Measurements from ENCODE around the gene CEACAM6.

Gene CEACAM6

DNA sequence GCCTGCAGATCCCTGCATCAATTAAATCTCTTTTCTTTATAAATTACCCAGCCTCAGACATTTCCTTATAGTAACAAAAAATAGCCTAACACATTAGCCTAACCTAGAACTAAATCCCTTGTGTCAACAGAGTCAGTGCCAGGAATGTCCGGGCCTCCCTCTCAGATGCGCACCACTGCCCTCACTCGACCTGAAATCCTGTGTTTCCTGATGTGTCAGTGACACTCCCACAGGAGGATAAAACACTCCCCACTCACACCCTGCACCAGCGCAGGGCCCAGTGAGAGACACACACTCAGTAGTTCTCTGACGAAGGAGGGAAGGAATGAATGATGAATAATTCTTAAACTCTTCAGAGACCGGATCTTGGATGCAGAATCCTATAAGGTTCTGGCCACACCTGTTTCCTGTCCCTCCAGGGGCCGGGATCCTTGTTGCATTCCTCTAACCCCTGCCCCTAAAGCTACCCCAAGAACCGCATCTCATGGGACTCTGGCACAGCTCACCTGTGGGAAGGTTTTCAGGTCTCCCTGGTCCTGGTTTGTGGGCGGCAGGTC, 44.2 kb downstream of the CEACAM6 start:
- TF ChIP-seq ZFX (IDR thresholded peaks at IDR 0.05; ENCODE audit: borderline replicate concordance): no peak
- TF ChIP-seq, protein P1, sequence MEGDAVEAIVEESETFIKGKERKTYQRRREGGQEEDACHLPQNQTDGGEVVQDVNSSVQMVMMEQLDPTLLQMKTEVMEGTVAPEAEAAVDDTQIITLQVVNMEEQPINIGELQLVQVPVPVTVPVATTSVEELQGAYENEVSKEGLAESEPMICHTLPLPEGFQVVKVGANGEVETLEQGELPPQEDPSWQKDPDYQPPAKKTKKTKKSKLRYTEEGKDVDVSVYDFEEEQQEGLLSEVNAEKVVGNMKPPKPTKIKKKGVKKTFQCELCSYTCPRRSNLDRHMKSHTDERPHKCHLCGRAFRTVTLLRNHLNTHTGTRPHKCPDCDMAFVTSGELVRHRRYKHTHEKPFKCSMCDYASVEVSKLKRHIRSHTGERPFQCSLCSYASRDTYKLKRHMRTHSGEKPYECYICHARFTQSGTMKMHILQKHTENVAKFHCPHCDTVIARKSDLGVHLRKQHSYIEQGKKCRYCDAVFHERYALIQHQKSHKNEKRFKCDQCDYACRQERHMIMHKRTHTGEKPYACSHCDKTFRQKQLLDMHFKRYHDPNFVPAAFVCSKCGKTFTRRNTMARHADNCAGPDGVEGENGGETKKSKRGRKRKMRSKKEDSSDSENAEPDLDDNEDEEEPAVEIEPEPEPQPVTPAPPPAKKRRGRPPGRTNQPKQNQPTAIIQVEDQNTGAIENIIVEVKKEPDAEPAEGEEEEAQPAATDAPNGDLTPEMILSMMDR (IDR thresholded peaks at IDR 0.05): no peak
- H3K27ac ChIP-seq: no peak overlapping the region

DNA sequence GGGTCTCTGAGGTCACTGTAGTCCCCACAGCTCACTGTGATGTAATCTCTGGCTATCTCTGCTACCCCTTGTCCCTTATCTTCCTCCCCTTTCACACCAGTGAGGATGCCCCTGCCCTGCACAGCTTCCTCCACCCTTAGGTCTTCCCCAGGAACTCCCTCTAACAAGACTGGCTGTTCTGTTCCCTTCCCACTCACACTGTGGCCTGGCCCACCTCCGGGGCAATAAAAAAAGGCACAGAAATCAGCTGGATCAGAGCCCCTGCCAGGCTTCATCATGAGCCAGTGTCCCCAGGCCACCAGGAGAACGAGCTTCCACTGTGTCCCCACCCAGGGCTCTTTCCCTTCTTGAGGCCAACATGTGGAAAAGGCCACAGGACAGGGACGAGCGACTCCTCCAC, 45.7 kb downstream of the CEACAM6 start:
- H3K27ac ChIP-seq: no peak overlapping the region

DNA sequence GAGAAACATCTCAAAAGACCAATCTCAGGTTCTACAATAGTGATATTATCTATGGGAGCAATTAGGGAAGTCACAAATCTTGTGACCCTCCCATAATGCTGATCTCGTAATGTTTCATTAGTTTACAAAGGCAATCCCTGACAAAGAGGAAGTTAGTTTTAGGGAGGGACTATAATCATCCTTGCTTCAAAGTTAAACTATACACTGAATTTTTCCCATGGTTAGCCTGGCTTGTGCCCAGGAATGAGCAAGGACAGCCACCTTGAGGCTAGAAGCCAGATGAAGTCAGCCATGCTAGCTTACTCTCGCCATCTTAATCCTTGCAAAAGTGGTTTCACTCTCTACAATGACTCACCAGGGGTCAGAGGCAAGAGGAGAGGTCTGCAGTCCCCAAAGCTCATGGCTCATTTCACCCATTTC, 46.5 kb downstream of the CEACAM6 start:
- H3K27ac ChIP-seq: no peak overlapping the region
- TF ChIP-seq ZFX (IDR thresholded peaks at IDR 0.05; ENCODE audit: borderline replicate concordance): no peak
- TF ChIP-seq, protein P1 (IDR thresholded peaks at IDR 0.05): no peak

More for the DNA sequence above, 45.7 kb downstream of the CEACAM6 start:
- TF ChIP-seq, protein P1 (IDR thresholded peaks at IDR 0.05): no peak
- no peak for TF ChIP-seq ZFX (IDR thresholded peaks at IDR 0.05; ENCODE audit: borderline replicate concordance)

DNA sequence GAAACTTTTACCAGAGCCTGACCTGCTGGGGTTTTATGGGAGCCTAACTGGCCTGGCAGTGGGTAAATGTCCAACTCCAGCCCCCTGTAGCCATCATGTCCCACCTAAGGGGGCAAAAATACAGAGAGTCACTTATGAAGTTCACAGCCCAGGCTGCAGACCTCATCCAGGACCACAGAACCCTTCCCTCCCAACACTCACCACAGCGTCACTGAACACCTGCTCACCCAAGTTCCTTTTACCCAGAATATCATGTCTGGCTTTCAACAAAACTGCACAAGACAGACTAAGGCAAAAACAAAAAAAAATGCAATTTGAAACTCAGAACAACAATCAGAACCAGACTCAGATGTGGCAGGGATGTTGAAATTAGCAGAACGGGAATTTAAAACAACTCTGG, 47.4 kb downstream of the CEACAM6 start:
- no peak overlapping the region for H3K27ac ChIP-seq
- no peak for TF ChIP-seq ZFX (IDR thresholded peaks at IDR 0.05; ENCODE audit: borderline replicate concordance)
- TF ChIP-seq, protein P1 (IDR thresholded peaks at IDR 0.05): no peak

DNA sequence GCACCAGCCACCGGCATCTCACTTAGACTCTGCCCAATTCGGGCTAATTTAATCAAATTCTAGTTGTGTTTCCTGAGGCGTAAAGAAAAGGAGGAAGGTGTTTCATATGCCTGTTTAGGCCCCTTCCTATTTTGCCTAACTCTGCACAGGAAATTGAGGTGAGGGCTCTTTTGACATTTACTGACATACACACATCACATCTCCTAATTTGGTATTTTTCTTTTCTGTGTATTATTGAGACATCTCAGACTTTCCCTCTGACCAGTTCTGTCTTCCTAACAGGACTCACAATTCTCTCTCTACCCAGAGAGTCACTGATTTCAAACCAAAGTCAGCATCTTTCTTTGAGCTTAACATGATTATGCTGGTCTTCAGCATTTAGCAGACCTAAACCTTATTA, 49.0 kb downstream of the CEACAM6 start:
- H3K27ac ChIP-seq: no peak overlapping the region
- no peak for TF ChIP-seq ZFX (IDR thresholded peaks at IDR 0.05; ENCODE audit: borderline replicate concordance)
- TF ChIP-seq, protein P1 (IDR thresholded peaks at IDR 0.05): no peak

DNA sequence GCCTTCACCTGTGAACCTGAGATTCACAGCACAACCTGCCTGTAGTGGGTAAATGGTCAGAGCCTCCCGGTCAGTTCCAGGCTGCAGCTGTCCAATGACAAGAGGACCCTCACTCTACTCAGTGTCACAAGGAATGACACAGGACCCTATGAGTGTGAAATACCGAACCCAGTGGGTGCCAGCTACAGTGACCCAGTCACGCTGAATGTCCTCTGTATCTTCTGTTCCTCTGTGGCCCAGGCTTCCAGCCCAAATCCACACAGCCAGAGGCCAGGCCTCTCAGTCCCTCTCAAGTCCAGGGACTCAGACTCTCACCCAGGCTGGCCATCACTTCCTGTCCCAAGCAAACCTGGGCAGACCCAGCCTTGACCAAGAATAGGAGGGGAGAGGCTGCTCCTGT, 51.8 kb downstream of the CEACAM6 start:
- no peak overlapping the region for H3K27ac ChIP-seq
- TF ChIP-seq, protein P1 (IDR thresholded peaks at IDR 0.05): no peak
- no peak for TF ChIP-seq ZFX (IDR thresholded peaks at IDR 0.05; ENCODE audit: borderline replicate concordance)

DNA sequence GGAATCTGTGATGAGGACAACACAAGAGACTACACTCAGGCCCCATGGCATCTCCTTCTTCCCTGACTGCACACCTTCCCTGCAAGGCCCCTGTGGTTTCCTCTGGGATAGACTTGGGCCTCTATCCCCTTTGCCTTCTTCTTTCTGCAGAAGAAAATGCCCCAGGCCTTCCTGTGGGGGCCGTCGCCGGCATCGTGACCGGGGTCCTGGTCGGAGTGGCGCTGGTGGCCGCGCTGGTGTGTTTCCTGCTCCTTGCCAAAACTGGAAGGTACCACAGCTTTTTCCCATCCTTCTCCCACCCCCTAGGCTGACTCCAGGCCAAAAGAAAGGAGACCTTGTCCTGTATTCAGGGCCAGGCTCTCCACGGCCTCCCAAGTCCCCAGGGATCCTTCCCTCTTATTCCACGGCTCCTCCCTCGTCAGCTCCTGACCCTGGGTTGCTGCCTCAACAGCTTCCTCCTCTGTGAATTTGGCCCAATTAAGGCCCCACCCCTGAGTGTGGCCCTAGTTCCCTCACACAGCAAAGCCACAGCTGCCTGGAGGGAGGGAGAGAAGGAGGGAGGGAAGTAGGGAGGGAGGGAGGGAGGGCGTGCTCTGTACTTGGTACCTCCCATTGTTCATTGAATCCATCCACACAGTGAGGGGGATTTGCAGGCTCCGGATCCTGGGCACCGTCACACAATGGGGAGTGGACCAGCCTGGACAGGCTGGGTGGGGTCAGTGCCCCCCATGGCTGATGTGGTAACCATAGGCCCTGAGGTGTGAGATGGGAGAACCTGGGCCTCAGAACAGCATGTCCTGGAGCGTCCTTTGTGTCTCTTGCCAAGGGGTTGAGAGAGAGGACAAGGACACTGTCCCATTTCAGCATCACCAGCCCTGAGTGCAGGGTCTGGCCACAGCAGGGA, 53.6 kb downstream of the CEACAM6 start:
- TF ChIP-seq, protein P1 (IDR thresholded peaks at IDR 0.05): no peak
- no peak for TF ChIP-seq ZFX (IDR thresholded peaks at IDR 0.05; ENCODE audit: borderline replicate concordance)
- H3K27ac ChIP-seq: no peak overlapping the region
